Measurements from ENCODE around the gene GSK3B.

DNA sequence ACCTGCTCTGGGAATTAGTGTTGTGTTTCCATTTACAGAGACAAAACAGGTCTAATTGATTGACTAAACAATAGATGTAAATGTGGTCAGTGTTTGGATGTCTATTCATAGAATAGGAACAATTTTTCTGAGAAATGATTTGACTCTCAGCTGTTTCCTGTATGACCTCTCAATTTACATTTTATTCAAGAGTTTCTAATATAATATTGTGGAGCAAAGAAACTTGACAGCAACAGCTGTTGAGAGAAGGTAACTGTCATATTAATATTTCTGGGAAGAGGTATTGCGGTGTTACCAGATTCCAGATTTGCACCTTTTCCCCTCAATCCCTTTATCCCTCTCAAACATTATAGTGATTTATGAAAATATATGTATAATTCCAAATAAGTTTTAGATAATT is 316.1 kb downstream of the GSK3B start:
- TF ChIP-seq, protein P1, sequence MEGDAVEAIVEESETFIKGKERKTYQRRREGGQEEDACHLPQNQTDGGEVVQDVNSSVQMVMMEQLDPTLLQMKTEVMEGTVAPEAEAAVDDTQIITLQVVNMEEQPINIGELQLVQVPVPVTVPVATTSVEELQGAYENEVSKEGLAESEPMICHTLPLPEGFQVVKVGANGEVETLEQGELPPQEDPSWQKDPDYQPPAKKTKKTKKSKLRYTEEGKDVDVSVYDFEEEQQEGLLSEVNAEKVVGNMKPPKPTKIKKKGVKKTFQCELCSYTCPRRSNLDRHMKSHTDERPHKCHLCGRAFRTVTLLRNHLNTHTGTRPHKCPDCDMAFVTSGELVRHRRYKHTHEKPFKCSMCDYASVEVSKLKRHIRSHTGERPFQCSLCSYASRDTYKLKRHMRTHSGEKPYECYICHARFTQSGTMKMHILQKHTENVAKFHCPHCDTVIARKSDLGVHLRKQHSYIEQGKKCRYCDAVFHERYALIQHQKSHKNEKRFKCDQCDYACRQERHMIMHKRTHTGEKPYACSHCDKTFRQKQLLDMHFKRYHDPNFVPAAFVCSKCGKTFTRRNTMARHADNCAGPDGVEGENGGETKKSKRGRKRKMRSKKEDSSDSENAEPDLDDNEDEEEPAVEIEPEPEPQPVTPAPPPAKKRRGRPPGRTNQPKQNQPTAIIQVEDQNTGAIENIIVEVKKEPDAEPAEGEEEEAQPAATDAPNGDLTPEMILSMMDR (conservative IDR thresholded peaks at IDR 0.05 in 1 of 2, IDR thresholded peaks at IDR 0.05 in 1 of 2; ENCODE audit: low read depth in 1 of 2, low read length in 2 of 2), result no peak
- no peak for TF ChIP-seq EZH2 (IDR thresholded peaks at IDR 0.05; ENCODE audit: low read length, missing control alignments)

All from fibroblast of lung (primary cell).